Right lobe of liver (tissue), 6 donors: ENCODE data around the gene USP47. TPM values are rescaled to one million over a fixed set of nuclear protein-coding genes. Genes with fewer than 3 reads are reported as not detected.
A peak's percentile ranks its signal among the peaks of the same experiment; 100 is the strongest.

Experiments used
- ATAC-seq, 4 donors: fragments of 200-7000 bp; cut with Tn5 transposase; one replicate each; pipeline ENCODE4 v1.9.1; 2020; ENCODE audit warnings: mild to moderate bottlenecking in 4 of 4, moderate library complexity in 4 of 4
- DNase-seq, 3 donors: peaks; one replicate each; pipeline ENCODE4 v3.0.0-alpha.2; 2020
- H3K27ac ChIP-seq, 3 donors: fragments of 200-600 bp; one replicate each; pipeline ENCODE4 v1.8.0; 2022
- H3K27me3 ChIP-seq, 2 donors: fragments of 200-600 bp; one replicate each; pipeline ENCODE4 v1.8.0; 2022
- H3K36me3 ChIP-seq, 4 donors: fragments of 200-600 bp; sonication (generic) in 1 of 4; one replicate each; pipeline versions ENCODE4 v1.5.1 to v1.8.0; 2017 to 2022; ENCODE audit warnings: control low read depth in 1 of 4
- H3K4me1 ChIP-seq, 4 donors: fragments of 200-600 bp; sonication (generic) in 1 of 4; one replicate each; pipeline versions ENCODE4 v1.5.1 to v1.8.0; 2017 to 2022; ENCODE audit warnings: control low read depth in 1 of 4
- H3K4me3 ChIP-seq, 3 donors: fragments of 200-600 bp; one replicate each; pipeline ENCODE4 v1.8.0; 2022
- H3K9me3 ChIP-seq, 4 donors: fragments of 200-600 bp; sonication (generic) in 1 of 4; one replicate each; pipeline versions ENCODE4 v1.5.1 to v1.8.0; 2017 to 2022; ENCODE audit warnings: control low read depth in 1 of 4
- CTCF ChIP-seq, 4 donors: fragments of 200-600 bp in 3 of 4; fragments of 450-650 bp in 1 of 4; IDR thresholded peaks; one replicate each; pipeline versions ENCODE4 v1.5.1 to v1.8.0; 2016 to 2022; ENCODE audit warnings: antibody characterized with exemption in 4 of 4, mild to moderate bottlenecking in 2 of 4
- POLR2A ChIP-seq: fragments of 450-650 bp; IDR thresholded peaks from one replicate; pipeline ENCODE4 v1.6.1; 2017; ENCODE audit warnings: antibody characterized with exemption, mild to moderate bottlenecking
- WGBS: methylation state at CpG from one replicate; pipeline ENCODE4 v1.1.6; 2018; ENCODE audit warnings: low coverage, low lambda C conversion rate; ENCODE audit not compliant: insufficient coverage; ENCODE audit errors: missing lambda C conversion rate; 5-methylcytosine and 5-hydroxymethylcytosine counted together
- intact Hi-C, 2 donors: fragments of 100-400 bp; cut with DNase I; formaldehyde crosslinking; loops; one replicate each; pipeline versions ENCODE4 v1.11.2 to v1.14.1; 2022
- total RNA-seq, 6 experiments: library from RNA; depleted of rRNA in 2 of 6; stranded (reverse); fragments of >200 nt in 2 of 6; fragmentation: NEBNext Ultra II Directional in 3 of 6; extraction: Animal tissue kit (Norgen Biotek cat#: 25700) in 3 of 6; gene quantifications; one replicate each; pipeline versions ENCODE4 v1.1.0 to v1.2.4, GENCODE V29; 2016 to 2023
- donor health status: DM: no; HTN: yes; CAD: no.
- donor health status: DM: no; HTN: no; CAD: no.
- donor health status: DM: no; HTN: no; CAD: no.
- donor health status: DM: no; HTN: yes; CAD: no.
- donor health status: DM: no; HTN: yes; CAD: no.

Gene USP47
- total RNA-seq, 6 experiments from 2014 or later, result 25.2 to 38.1 (median 29.6) TPM

- H3K4me1 ChIP-seq, result peaks cover 0 to 7% (median 0%) of the 10 kb centered on the region in 4 donors
Observed at GRCh38 chr11:11876458-11876857, 34.7 kb downstream of the USP47 start.

DNA sequence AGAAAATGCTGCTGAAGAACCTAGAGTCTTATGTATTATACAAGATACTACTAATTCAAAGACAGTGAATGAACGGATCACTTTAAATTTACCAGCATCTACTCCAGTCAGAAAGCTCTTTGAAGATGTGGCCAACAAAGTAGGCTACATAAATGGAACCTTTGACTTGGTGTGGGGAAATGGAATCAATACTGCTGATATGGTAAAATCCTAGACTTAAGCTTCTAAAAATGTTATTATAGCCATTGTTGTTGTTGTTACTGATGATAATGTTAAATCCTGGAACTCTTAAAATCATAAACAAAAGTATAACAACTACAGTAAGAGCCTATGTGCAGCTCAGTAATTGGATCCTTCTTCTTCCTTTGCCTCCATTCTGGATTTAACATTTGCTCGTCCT lies 38.4 kb downstream of the USP47 start:
- Histone ChIP-seq H3K36me3 (peaks cover 0 to 9% (median 5%) of the 10 kb centered on the region in 4 donors), H3K4me1 (peaks cover 0 to 7% (median 0%) of the 10 kb centered on the region in 4 donors), H3K9me3 (no peaks in the 10 kb centered on the region), H3K27ac (no peak overlapping the region), H3K4me3 (no peak overlapping the region), H3K27me3 (no peaks in the 10 kb centered on the region)
- TF ChIP-seq POLR2A (no peak), CTCF (IDR thresholded peaks at IDR 0.05) (no peak)
- intact Hi-C loops, result no loop called here
- DNase-seq (no peak), ATAC-seq (peak in 3 of 4 donors; percentile 29 to 51 (median 48))
- WGBS, result 59% methylated on average over 2 of the region's 2 CpGs

More at GRCh38 chr11:11876458-11876857, 34.7 kb downstream of the USP47 start:
- DNase-seq (no peak), ATAC-seq (no peak)
- Histone ChIP-seq H3K27ac (no peak overlapping the region), H3K4me3 (no peak overlapping the region), H3K9me3 (no peaks in the 10 kb centered on the region), H3K36me3 (no peaks in the 10 kb centered on the region), H3K27me3 (no peaks in the 10 kb centered on the region)
- TF ChIP-seq POLR2A, result no peak
- TF ChIP-seq CTCF (IDR thresholded peaks at IDR 0.05), result no peak
- 100% methylated on average over 1 of the region's 2 CpGs for WGBS
- intact Hi-C loops, result no loop called here

DNA sequence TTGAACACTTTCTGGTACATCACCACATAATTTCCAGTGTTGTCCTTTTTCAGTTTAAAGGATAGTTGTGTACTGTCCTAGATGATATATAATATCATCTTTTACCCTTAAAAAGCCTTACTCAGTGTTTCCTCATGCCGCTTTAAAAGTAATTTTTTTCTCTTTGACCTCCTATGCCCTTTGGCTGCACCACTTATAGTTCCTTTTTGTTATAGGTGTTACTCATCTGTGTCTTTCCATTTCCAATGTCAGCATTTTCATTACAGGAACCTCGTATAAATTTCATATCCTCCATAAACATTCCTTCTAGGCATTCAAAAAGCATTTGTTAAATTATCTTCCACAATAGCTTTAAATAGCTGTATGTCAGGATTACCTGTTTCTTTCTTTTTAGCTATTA lies 40.8 kb downstream of the USP47 start:
- DNase-seq, result no peak
- no peaks in the 10 kb centered on the region for H3K27me3 ChIP-seq
- no peak overlapping the region for H3K27ac ChIP-seq
- intact Hi-C loops, result no loop called here
- no peaks in the 10 kb centered on the region for H3K9me3 ChIP-seq
- no peak for TF ChIP-seq CTCF (IDR thresholded peaks at IDR 0.05)
- TF ChIP-seq POLR2A, result no peak
- peak in 2 of 4 donors; percentile 22 to 32 for ATAC-seq
- peaks cover 0 to 23% (median 17%) of the 10 kb centered on the region in 4 donors for H3K36me3 ChIP-seq
- no peak overlapping the region for H3K4me3 ChIP-seq
- H3K4me1 ChIP-seq, result peaks cover 0 to 7% (median 0%) of the 10 kb centered on the region in 4 donors
- WGBS, result 45% methylated on average over 2 of the region's 2 CpGs

DNA sequence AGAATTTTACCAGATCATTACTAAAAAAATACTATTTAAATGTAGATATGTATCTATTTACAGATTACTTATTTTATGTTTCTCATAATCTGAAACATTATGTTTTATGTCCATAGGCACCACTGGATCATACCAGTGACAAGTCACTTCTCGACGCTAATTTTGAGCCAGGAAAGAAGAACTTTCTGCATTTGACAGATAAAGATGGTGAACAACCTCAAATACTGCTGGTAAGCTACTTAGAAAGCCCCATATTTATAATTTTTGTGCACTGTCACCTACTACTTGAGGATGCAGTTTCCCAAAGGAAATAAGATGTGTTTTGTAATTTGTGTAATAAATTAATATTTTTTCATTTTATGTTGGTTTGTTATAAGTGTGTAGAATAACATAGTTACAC lies 42.6 kb downstream of the USP47 start:
- H3K4me1 ChIP-seq, result peaks cover 0 to 7% (median 0%) of the 10 kb centered on the region in 4 donors
- H3K9me3 ChIP-seq, result no peaks in the 10 kb centered on the region
- H3K27ac ChIP-seq, result no peak overlapping the region
- DNase-seq, result no peak
- intact Hi-C loops, result no loop called here
- no peaks in the 10 kb centered on the region for H3K27me3 ChIP-seq
- WGBS, result 89% methylated on average over 2 of the region's 2 CpGs
- H3K36me3 ChIP-seq, result peaks cover 0 to 23% (median 17%) of the 10 kb centered on the region in 4 donors
- TF ChIP-seq POLR2A (no peak), CTCF (IDR thresholded peaks at IDR 0.05) (no peak)
- no peak for ATAC-seq
- no peak overlapping the region for H3K4me3 ChIP-seq
